Stimulated activated CD4-positive, alpha-beta T cell treated with anti-CD3 and anti-CD28 coated beads, Interleukin-12 subunit alpha, Interleukin-12 subunit beta, amount 100 ng/mL, for 24 hours (primary cell): ENCODE data around the gene NQO2.
"Not testable (repeated sequence)": the region's sequence is repeated elsewhere in the genome, so short reads cannot be mapped to it uniquely, and the experiment has no call there.

Experiments used
- DNase-seq, 2 experiments: peaks; one replicate each; pipeline ENCODE4 v3.0.0-alpha.2; 2020; ENCODE audit warnings: low read depth in 2 of 2

The NQO2 gene

GRCh38 chr6:2989332-2990247 is 10.1 kb upstream of the NQO2 start:
- DNase-seq: peak; percentile 52 to 57

GRCh38 chr6:2990248-2990931 is 9.3 kb upstream of the NQO2 start:
- DNase-seq: no peak

- no peak for DNase-seq
Measured at GRCh38 chr6:2990932-2991506, 8.7 kb upstream of the NQO2 start.

GRCh38 chr6:2992330-2992979 is 7.2 kb upstream of the NQO2 start:
- no peak for DNase-seq

GRCh38 chr6:2993755-2994317 is 5.9 kb upstream of the NQO2 start:
- DNase-seq: no peak

- DNase-seq: peak in 1 of 2 experiments; percentile 22
Measured at GRCh38 chr6:2998249-2998997, 1.3 kb upstream of the NQO2 start.

GRCh38 chr6:2998998-2999617 is 586 bp upstream of the NQO2 start:
- DNase-seq: peak in 1 of 2 experiments; percentile 40

GRCh38 chr6:3001146-3001772 is 1.6 kb downstream of the NQO2 start:
- DNase-seq: no peak

GRCh38 chr6:3001773-3002293 is 2.1 kb downstream of the NQO2 start:
- DNase-seq: no peak

- not testable (repeated sequence) for DNase-seq
Measured at GRCh38 chr6:3003226-3003625, 3.5 kb downstream of the NQO2 start.

GRCh38 chr6:3005077-3005476 is 5.4 kb downstream of the NQO2 start:
- DNase-seq: no peak

GRCh38 chr6:3005874-3006273 is 6.2 kb downstream of the NQO2 start:
- no peak for DNase-seq

- DNase-seq: no peak
Measured at GRCh38 chr6:3006476-3006875, 6.8 kb downstream of the NQO2 start.

- DNase-seq: no peak
Measured at GRCh38 chr6:3007571-3007970, 7.9 kb downstream of the NQO2 start.

GRCh38 chr6:3008712-3009265 is 9.1 kb downstream of the NQO2 start:
- DNase-seq: not testable (repeated sequence)

- DNase-seq: no peak
Measured at GRCh38 chr6:3009930-3010329, 10.2 kb downstream of the NQO2 start.

- DNase-seq: no peak
Measured at GRCh38 chr6:3011158-3011557, 11.5 kb downstream of the NQO2 start.

- no peak for DNase-seq
Measured at GRCh38 chr6:3011592-3011991, 11.9 kb downstream of the NQO2 start.

GRCh38 chr6:3013486-3013885 is 13.8 kb downstream of the NQO2 start:
- DNase-seq: no peak
